ENCODE measurements around the gene FAM227A. TPM values are rescaled to one million over a fixed set of nuclear protein-coding genes. Genes with fewer than 3 reads are reported as not detected.

FAM227A gene
- total and polyA plus RNA-seq, 2 of the 13 experiments (the other 11 are each of a cell fraction or from before 2014, with no cell fraction given) = 1.0 to 1.5 TPM

DNA sequence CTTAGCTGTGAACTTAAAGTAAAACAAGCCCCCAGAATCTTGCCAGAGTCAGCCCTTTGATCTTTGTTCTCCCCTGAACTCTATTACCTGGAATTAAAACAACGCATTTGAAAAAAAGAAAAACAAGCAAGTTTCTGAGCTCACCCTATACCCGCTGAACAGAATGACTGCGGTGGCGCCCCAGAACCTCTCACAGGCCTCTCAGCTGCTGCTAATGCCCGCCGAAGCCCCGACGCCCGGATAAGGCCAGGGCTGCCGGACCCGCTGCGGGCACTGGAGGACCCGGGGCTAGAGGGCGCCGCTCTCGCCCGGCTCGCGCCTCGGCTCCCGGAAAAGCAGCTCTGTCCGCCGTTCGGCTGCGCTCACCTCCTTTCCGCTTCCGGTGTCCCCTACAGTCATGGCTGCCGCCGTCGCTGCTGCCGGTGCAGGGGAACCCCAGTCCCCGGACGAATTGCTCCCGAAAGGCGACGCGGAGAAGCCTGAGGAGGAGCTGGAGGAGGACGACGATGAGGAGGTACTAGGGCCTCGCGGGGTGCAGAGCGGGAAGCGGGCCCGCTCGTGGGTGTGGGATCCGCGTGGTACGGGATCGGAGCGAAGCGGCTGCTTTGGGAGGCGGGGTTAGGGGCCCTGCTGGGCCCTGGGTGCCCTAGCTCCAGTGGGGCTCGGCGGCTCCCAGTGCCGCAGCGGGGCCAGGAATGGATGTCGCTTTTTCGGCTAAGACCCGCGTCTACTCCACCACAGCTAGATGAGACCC is 25.6 kb upstream of the FAM227A start, which contains the start of gene TOMM22 (continued):
- TF ChIP-seq, protein P1, sequence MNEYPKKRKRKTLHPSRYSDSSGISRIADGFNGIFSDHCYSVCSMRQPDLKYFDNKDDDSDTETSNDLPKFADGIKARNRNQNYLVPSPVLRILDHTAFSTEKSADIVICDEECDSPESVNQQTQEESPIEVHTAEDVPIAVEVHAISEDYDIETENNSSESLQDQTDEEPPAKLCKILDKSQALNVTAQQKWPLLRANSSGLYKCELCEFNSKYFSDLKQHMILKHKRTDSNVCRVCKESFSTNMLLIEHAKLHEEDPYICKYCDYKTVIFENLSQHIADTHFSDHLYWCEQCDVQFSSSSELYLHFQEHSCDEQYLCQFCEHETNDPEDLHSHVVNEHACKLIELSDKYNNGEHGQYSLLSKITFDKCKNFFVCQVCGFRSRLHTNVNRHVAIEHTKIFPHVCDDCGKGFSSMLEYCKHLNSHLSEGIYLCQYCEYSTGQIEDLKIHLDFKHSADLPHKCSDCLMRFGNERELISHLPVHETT (CRISPR knock-in tag; conservative IDR thresholded peaks at IDR 0.05) = peak; percentile 93
- TF ChIP-seq CC2D1A (CRISPR knock-in tag; IDR thresholded peaks at IDR 0.05) (no peak), TAF15 (IDR thresholded peaks at IDR 0.05; ENCODE audit: low read depth, low read length, poor library complexity, severe bottlenecking) (peak; percentile 86), ZBTB3 (CRISPR knock-in tag; IDR thresholded peaks at IDR 0.05; ENCODE audit: borderline replicate concordance, low read depth) (0 out of 2 replicates have a peak, but pooled peaks have one; percentile 33), MXD4 (CRISPR knock-in tag; IDR thresholded peaks at IDR 0.05) (peak; percentile 93), ZNF547 (CRISPR knock-in tag; IDR thresholded peaks at IDR 0.05) (peak; percentile 83; the same call in 1 of the 2 replicates), GATA4 (IDR thresholded peaks at IDR 0.05; ENCODE audit: borderline replicate concordance, low read depth) (peak; percentile 37; the same call in 1 of the 2 replicates), ZNF788 (CRISPR knock-in tag; IDR thresholded peaks at IDR 0.05; ENCODE audit: borderline replicate concordance) (peak; percentile 99), ETV6 (CRISPR knock-in tag; conservative IDR thresholded peaks at IDR 0.05) (peak; percentile 96), ZNF747 (CRISPR knock-in tag; IDR thresholded peaks at IDR 0.05; ENCODE audit: borderline replicate concordance) (peak; percentile 99), TBX2 (CRISPR knock-in tag; IDR thresholded peaks at IDR 0.05; ENCODE audit: borderline replicate concordance) (peak; percentile 91), ZBTB1 (CRISPR knock-in tag; IDR thresholded peaks at IDR 0.05; ENCODE audit: borderline replicate concordance) (no peak)
- TF ChIP-seq, protein P2, sequence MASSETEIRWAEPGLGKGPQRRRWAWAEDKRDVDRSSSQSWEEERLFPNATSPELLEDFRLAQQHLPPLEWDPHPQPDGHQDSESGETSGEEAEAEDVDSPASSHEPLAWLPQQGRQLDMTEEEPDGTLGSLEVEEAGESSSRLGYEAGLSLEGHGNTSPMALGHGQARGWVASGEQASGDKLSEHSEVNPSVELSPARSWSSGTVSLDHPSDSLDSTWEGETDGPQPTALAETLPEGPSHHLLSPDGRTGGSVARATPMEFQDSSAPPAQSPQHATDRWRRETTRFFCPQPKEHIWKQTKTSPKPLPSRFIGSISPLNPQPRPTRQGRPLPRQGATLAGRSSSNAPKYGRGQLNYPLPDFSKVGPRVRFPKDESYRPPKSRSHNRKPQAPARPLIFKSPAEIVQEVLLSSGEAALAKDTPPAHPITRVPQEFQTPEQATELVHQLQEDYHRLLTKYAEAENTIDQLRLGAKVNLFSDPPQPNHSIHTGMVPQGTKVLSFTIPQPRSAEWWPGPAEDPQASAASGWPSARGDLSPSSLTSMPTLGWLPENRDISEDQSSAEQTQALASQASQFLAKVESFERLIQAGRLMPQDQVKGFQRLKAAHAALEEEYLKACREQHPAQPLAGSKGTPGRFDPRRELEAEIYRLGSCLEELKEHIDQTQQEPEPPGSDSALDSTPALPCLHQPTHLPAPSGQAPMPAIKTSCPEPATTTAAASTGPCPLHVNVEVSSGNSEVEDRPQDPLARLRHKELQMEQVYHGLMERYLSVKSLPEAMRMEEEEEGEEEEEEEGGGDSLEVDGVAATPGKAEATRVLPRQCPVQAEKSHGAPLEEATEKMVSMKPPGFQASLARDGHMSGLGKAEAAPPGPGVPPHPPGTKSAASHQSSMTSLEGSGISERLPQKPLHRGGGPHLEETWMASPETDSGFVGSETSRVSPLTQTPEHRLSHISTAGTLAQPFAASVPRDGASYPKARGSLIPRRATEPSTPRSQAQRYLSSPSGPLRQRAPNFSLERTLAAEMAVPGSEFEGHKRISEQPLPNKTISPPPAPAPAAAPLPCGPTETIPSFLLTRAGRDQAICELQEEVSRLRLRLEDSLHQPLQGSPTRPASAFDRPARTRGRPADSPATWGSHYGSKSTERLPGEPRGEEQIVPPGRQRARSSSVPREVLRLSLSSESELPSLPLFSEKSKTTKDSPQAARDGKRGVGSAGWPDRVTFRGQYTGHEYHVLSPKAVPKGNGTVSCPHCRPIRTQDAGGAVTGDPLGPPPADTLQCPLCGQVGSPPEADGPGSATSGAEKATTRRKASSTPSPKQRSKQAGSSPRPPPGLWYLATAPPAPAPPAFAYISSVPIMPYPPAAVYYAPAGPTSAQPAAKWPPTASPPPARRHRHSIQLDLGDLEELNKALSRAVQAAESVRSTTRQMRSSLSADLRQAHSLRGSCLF (CRISPR knock-in tag; IDR thresholded peaks at IDR 0.05; ENCODE audit: borderline replicate concordance) = peak; percentile 75; the same call in 1 of the 2 replicates
- TF ChIP-seq, protein P3, sequence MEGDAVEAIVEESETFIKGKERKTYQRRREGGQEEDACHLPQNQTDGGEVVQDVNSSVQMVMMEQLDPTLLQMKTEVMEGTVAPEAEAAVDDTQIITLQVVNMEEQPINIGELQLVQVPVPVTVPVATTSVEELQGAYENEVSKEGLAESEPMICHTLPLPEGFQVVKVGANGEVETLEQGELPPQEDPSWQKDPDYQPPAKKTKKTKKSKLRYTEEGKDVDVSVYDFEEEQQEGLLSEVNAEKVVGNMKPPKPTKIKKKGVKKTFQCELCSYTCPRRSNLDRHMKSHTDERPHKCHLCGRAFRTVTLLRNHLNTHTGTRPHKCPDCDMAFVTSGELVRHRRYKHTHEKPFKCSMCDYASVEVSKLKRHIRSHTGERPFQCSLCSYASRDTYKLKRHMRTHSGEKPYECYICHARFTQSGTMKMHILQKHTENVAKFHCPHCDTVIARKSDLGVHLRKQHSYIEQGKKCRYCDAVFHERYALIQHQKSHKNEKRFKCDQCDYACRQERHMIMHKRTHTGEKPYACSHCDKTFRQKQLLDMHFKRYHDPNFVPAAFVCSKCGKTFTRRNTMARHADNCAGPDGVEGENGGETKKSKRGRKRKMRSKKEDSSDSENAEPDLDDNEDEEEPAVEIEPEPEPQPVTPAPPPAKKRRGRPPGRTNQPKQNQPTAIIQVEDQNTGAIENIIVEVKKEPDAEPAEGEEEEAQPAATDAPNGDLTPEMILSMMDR (CRISPR knock-in tag; IDR thresholded peaks at IDR 0.05) = peak; percentile 97
- TF ChIP-seq, protein P4, sequence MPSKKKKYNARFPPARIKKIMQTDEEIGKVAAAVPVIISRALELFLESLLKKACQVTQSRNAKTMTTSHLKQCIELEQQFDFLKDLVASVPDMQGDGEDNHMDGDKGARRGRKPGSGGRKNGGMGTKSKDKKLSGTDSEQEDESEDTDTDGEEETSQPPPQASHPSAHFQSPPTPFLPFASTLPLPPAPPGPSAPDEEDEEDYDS (CRISPR knock-in tag; IDR thresholded peaks at IDR 0.05) = peak; percentile 83
- TF ChIP-seq, protein P5, sequence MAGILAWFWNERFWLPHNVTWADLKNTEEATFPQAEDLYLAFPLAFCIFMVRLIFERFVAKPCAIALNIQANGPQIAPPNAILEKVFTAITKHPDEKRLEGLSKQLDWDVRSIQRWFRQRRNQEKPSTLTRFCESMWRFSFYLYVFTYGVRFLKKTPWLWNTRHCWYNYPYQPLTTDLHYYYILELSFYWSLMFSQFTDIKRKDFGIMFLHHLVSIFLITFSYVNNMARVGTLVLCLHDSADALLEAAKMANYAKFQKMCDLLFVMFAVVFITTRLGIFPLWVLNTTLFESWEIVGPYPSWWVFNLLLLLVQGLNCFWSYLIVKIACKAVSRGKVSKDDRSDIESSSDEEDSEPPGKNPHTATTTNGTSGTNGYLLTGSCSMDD (CRISPR knock-in tag; IDR thresholded peaks at IDR 0.05) = no peak

Data from HepG2 (cell line).